Measurements from ENCODE around the gene USP1. TPM values are rescaled to one million over a fixed set of nuclear protein-coding genes. Genes with fewer than 3 reads are reported as not detected.

The USP1 gene
- total RNA-seq, 2 experiments from 2014 or later, result 69.6 to 96.6 TPM

DNA sequence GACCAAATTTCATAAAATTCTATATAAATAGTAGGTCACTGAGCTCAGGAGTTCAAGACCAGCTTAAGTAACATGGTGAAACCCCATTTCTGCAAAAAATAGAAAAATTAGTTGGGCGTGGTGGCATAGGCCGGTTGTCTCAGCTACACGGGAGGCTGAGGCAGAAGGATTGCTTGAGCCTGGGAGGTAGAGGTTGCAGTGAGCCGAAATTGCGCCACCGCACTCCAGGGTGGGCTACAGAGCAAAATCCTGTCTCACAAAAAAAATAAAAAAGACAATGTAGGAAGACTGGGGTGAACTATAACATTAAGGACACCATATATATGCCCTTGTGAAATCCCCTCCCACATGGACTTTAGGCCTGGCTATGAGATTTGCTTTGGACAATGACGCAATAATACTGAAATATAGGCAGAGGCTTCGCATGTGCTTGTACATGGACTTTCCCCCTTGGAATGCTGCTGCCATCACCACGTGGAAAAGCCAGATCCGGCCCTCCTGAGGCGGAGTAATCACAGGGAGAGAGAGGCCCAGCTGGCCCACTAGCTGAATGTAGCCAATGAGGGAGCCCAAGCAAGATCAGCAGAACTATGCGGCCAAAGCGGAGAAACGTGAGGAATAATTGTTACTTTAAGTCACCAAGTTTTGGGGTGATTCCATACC lies 13.1 kb upstream of the USP1 start:
- no peak for DNase-seq (ENCODE audit: low spot score)
- no TSS peak for BruUV-seq (replicated peaks)
- no peak overlapping the region for H3K27ac ChIP-seq (ENCODE audit: low read depth, low read length, poor library complexity, severe bottlenecking)
- no peak overlapping the region for H3K4me3 ChIP-seq (ENCODE audit: low read depth, low read length, poor library complexity, severe bottlenecking)
- ChIA-PET POLR2A (no interaction called here), CTCF (ENCODE audit: unreplicated experiment) (no interaction called here)
- H3K36me3 ChIP-seq (ENCODE audit: insufficient read depth, low read length), result no peaks in the 10 kb centered on the region
- no peak overlapping the region for H3K4me2 ChIP-seq (ENCODE audit: low read length)
- peaks cover 5% of the 10 kb centered on the region for H3K4me1 ChIP-seq (ENCODE audit: insufficient read depth, low read length, poor library complexity, severe bottlenecking)
- H3K9me3 ChIP-seq (ENCODE audit: low read length), result no peaks in the 10 kb centered on the region
- TF ChIP-seq, protein P1, sequence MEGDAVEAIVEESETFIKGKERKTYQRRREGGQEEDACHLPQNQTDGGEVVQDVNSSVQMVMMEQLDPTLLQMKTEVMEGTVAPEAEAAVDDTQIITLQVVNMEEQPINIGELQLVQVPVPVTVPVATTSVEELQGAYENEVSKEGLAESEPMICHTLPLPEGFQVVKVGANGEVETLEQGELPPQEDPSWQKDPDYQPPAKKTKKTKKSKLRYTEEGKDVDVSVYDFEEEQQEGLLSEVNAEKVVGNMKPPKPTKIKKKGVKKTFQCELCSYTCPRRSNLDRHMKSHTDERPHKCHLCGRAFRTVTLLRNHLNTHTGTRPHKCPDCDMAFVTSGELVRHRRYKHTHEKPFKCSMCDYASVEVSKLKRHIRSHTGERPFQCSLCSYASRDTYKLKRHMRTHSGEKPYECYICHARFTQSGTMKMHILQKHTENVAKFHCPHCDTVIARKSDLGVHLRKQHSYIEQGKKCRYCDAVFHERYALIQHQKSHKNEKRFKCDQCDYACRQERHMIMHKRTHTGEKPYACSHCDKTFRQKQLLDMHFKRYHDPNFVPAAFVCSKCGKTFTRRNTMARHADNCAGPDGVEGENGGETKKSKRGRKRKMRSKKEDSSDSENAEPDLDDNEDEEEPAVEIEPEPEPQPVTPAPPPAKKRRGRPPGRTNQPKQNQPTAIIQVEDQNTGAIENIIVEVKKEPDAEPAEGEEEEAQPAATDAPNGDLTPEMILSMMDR (conservative IDR thresholded peaks at IDR 0.05; ENCODE audit: low read length), result no peak
- TF ChIP-seq EZH2phosphoT487 (IDR thresholded peaks at IDR 0.05; ENCODE audit: borderline replicate concordance, low read depth, low read length), result no peak
- H4K20me1 ChIP-seq (ENCODE audit: insufficient read depth, low read length), result no peaks in the 10 kb centered on the region
- no peaks in the 10 kb centered on the region for H3K79me2 ChIP-seq (ENCODE audit: insufficient read depth, low read depth, low read length)
- no peak overlapping the region for H2AFZ ChIP-seq (ENCODE audit: low read length)
- H3K9me2 ChIP-seq (ENCODE audit: insufficient read depth, low read length), result no peaks in the 10 kb centered on the region
- intact Hi-C loops (cut with micrococcal nuclease; ENCODE audit: unreplicated experiment), result no loop called here

DNA sequence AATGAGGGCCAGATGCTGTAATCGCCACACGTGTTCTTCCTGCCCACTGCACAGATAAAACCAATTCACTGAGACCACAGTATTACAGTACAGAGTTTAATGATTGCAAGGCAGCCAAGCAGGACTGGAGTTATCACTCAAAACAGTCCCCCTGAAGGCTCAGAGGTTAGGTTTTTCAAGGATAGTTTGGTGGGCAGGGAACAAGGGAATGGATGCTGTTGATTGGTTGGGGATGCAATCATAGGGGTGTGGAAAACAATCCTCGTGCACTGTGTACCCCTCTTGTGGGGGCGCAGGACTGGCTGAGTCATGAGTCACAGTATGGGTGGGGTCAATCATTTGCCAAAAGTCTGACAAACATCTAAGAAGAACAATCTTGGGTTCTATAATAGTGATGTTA lies 12.4 kb upstream of the USP1 start:
- Histone ChIP-seq H3K4me3 (ENCODE audit: low read depth, low read length, poor library complexity, severe bottlenecking) (no peak overlapping the region), H3K27ac (ENCODE audit: low read depth, low read length, poor library complexity, severe bottlenecking) (no peak overlapping the region), H2AFZ (ENCODE audit: low read length) (no peak overlapping the region), H3K4me2 (ENCODE audit: low read length) (no peak overlapping the region), H3K9me3 (ENCODE audit: low read length) (no peaks in the 10 kb centered on the region), H3K9me2 (ENCODE audit: insufficient read depth, low read length) (no peaks in the 10 kb centered on the region), H3K36me3 (ENCODE audit: insufficient read depth, low read length) (no peaks in the 10 kb centered on the region), H4K20me1 (ENCODE audit: insufficient read depth, low read length) (no peaks in the 10 kb centered on the region), H3K4me1 (ENCODE audit: insufficient read depth, low read length, poor library complexity, severe bottlenecking) (peaks cover 5% of the 10 kb centered on the region), H3K79me2 (ENCODE audit: insufficient read depth, low read depth, low read length) (no peaks in the 10 kb centered on the region)
- ChIA-PET POLR2A (no interaction called here), CTCF (ENCODE audit: unreplicated experiment) (no interaction called here)
- DNase-seq (ENCODE audit: low spot score), result no peak
- intact Hi-C loops (cut with micrococcal nuclease; ENCODE audit: unreplicated experiment), result no loop called here
- BruUV-seq (replicated peaks), result no TSS peak
- TF ChIP-seq EZH2phosphoT487 (IDR thresholded peaks at IDR 0.05; ENCODE audit: borderline replicate concordance, low read depth, low read length), result no peak
- TF ChIP-seq, protein P1 (conservative IDR thresholded peaks at IDR 0.05; ENCODE audit: low read length), result no peak

GRCh38 chr1:62425041-62425440 lies 11.8 kb upstream of the USP1 start:
- H4K20me1 ChIP-seq (ENCODE audit: insufficient read depth, low read length), result no peaks in the 10 kb centered on the region
- H2AFZ ChIP-seq (ENCODE audit: low read length), result no peak overlapping the region
- H3K4me1 ChIP-seq (ENCODE audit: insufficient read depth, low read length, poor library complexity, severe bottlenecking), result peaks cover 5% of the 10 kb centered on the region
- TF ChIP-seq, protein P1 (conservative IDR thresholded peaks at IDR 0.05; ENCODE audit: low read length), result no peak
- no peak for TF ChIP-seq EZH2phosphoT487 (IDR thresholded peaks at IDR 0.05; ENCODE audit: borderline replicate concordance, low read depth, low read length)
- no peak overlapping the region for H3K4me2 ChIP-seq (ENCODE audit: low read length)
- DNase-seq (ENCODE audit: low spot score), result no peak
- ChIA-PET POLR2A (interaction anchor here (0.7 to 1.3 kb wide), 2 partner anchors 11 to 940 kb away, joined by 3 to 4 read pairs; no protein-coding TSS in a partner anchor), CTCF (ENCODE audit: unreplicated experiment) (no interaction called here)
- BruUV-seq (replicated peaks), result no TSS peak
- H3K4me3 ChIP-seq (ENCODE audit: low read depth, low read length, poor library complexity, severe bottlenecking), result no peak overlapping the region
- no peaks in the 10 kb centered on the region for H3K36me3 ChIP-seq (ENCODE audit: insufficient read depth, low read length)
- H3K79me2 ChIP-seq (ENCODE audit: insufficient read depth, low read depth, low read length), result no peaks in the 10 kb centered on the region
- intact Hi-C loops (cut with micrococcal nuclease; ENCODE audit: unreplicated experiment), result no loop called here
- H3K9me2 ChIP-seq (ENCODE audit: insufficient read depth, low read length), result no peaks in the 10 kb centered on the region
- no peak overlapping the region for H3K27ac ChIP-seq (ENCODE audit: low read depth, low read length, poor library complexity, severe bottlenecking)
- no peaks in the 10 kb centered on the region for H3K9me3 ChIP-seq (ENCODE audit: low read length)
